Bone marrow (tissue), 2 donors: ENCODE measurements around the gene C1orf116.

Source experiments
- DNase-seq, 2 donors: peaks; one replicate each; lab custom pipeline; 2025; lab: John Stamatoyannopoulos, UW

Gene C1orf116

GRCh38 chr1:207032528-207033017, at the start of gene C1orf116:
Gene C1orf116, minus strand, starts transcription at chr1:207032756. Its CDS starts 5,158 bp downstream, at chr1:207027598.
- DNase-seq = no peak

- DNase-seq = no peak
These were observed 49.2 kb upstream of the C1orf116 start for GRCh38 chr1:207081806-207082205.

- no peak for DNase-seq
These were observed 48.5 kb upstream of the C1orf116 start for GRCh38 chr1:207081088-207081487.

- no peak for DNase-seq
These were observed 47.2 kb upstream of the C1orf116 start for GRCh38 chr1:207079706-207080241.

- no peak for DNase-seq
These were observed 46.1 kb upstream of the C1orf116 start for GRCh38 chr1:207078578-207079132.

- peak in 1 of 2 donors; percentile 74 for DNase-seq
These were observed 45.2 kb upstream of the C1orf116 start for GRCh38 chr1:207077470-207078377.

- DNase-seq = no peak
These were observed 44.5 kb upstream of the C1orf116 start for GRCh38 chr1:207077012-207077411.

- DNase-seq = no peak
These were observed 43.8 kb upstream of the C1orf116 start for GRCh38 chr1:207076181-207076955.

- DNase-seq = no peak
These were observed 41.6 kb upstream of the C1orf116 start for GRCh38 chr1:207073906-207074820.

GRCh38 chr1:207072233-207072632, 39.7 kb upstream of the C1orf116 start:
- no peak for DNase-seq

GRCh38 chr1:207071426-207071825, 38.9 kb upstream of the C1orf116 start:
- no peak for DNase-seq

GRCh38 chr1:207070811-207071210, 38.3 kb upstream of the C1orf116 start:
- no peak for DNase-seq

- DNase-seq = no peak
These were observed 37.4 kb upstream of the C1orf116 start for GRCh38 chr1:207069858-207070506.

- DNase-seq = no peak
These were observed 36.5 kb upstream of the C1orf116 start for GRCh38 chr1:207069061-207069460.

- no peak for DNase-seq
These were observed 35.1 kb upstream of the C1orf116 start for GRCh38 chr1:207067665-207068064.

GRCh38 chr1:207067185-207067584, 34.6 kb upstream of the C1orf116 start:
- DNase-seq = no peak

- DNase-seq = no peak
These were observed 32.0 kb upstream of the C1orf116 start for GRCh38 chr1:207064561-207064960.

- no peak for DNase-seq
These were observed 30.5 kb upstream of the C1orf116 start for GRCh38 chr1:207063014-207063413.

GRCh38 chr1:207062058-207062457, 29.5 kb upstream of the C1orf116 start:
- no peak for DNase-seq

GRCh38 chr1:207060596-207060995, 28.0 kb upstream of the C1orf116 start:
- no peak for DNase-seq

- DNase-seq = no peak
These were observed 27.3 kb upstream of the C1orf116 start for GRCh38 chr1:207059881-207060280.
